Measurements from ENCODE around the gene CDK5RAP2. TPM values are rescaled to one million over a fixed set of nuclear protein-coding genes. Genes with fewer than 3 reads are reported as not detected.

The CDK5RAP2 gene
- total and polyA plus RNA-seq, 2 donors (not counting 1 experiment from before 2014, with no cell fraction given) = 17.7 to 48.6 TPM

DNA sequence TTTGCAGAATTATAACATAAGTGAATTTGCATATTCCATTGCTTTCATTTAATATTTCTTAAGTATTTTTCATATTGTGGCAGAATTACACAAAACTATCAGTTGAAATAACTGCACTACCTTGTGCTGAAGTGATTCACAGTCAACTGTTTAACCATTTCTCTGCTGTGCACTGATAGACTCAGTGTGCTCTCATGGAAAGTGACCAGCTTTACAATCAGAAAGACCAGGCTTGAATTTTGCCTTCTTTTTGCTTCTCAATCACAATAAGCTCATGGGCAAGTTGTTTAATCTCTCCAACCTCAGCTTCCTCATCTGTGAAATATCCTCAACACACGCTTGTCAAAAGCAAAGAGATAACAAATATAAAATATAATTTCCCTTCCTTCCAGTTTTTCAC lies 18.3 kb downstream of the CDK5RAP2 start:
- no peak overlapping the region for H3K9ac ChIP-seq (ENCODE audit: insufficient read depth, low read length)
- H3K27ac ChIP-seq (ENCODE audit: insufficient read depth, low read length) = no peak overlapping the region

DNA sequence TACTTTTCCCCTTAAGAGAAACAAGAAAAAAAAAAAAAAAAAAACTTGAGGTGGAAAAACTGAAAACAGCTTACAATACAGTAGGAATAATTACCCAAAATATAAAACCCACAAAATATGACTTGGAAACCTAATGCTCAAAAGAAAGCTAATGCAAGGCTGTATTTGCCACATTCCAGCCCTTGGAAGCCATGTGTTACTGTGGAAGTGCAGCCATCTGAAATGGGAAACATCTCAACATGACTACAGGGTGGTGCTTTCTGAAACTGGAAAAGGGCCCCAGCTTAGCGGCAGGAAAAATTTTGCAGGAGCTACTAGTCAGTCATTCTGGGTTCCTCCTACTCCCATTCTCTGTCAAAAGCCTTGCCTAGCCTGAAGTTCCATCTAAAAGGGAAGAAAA lies 20.4 kb downstream of the CDK5RAP2 start:
- no peaks in the 10 kb centered on the region for H3K27me3 ChIP-seq (ENCODE audit: control insufficient read depth, insufficient read depth, low read length)
- no peaks in the 10 kb centered on the region for H3K9me3 ChIP-seq (ENCODE audit: control insufficient read depth, insufficient read depth, low read depth, low read length)
- TF ChIP-seq CTCF (conservative IDR thresholded peaks at IDR 0.05 in 1 of 2, IDR thresholded peaks at IDR 0.05 in 1 of 2; ENCODE audit: low read depth in 1 of 2, low read length in 2 of 2) = no peak
- TF ChIP-seq EZH2 (IDR thresholded peaks at IDR 0.05; ENCODE audit: low read length, missing control alignments) = no peak
- H3K4me2 ChIP-seq (ENCODE audit: extremely low read depth, insufficient read depth, low read length) = no peak overlapping the region
- H4K20me1 ChIP-seq (ENCODE audit: control insufficient read depth, extremely low read depth, insufficient read depth, low read length) = no peaks in the 10 kb centered on the region
- H2AFZ ChIP-seq (ENCODE audit: low read length) = no peak overlapping the region
- no peak overlapping the region for H3K4me3 ChIP-seq (replicated peaks in 1 of 4; ENCODE audit: control extremely low read depth in 1 of 4, insufficient read depth in 1 of 4, low read depth in 3 of 4, low read length in 4 of 4)
- no peak for DNase-seq (ENCODE audit: low read depth in 2 of 2)
- peaks cover 14% of the 10 kb centered on the region for H3K79me2 ChIP-seq (ENCODE audit: control insufficient read depth, insufficient read depth, low read length)
- H3K4me1 ChIP-seq (ENCODE audit: control insufficient read depth, extremely low read depth, insufficient read depth, low read length) = no peaks in the 10 kb centered on the region
- no peak overlapping the region for H3K27ac ChIP-seq (ENCODE audit: insufficient read depth, low read length)
- H3K9ac ChIP-seq (ENCODE audit: insufficient read depth, low read length) = no peak overlapping the region
- H3K36me3 ChIP-seq (ENCODE audit: control insufficient read depth, insufficient read depth, low read length) = peaks cover 2% of the 10 kb centered on the region

More for the DNA sequence above, 18.3 kb downstream of the CDK5RAP2 start:
- peaks cover 2% of the 10 kb centered on the region for H3K36me3 ChIP-seq (ENCODE audit: control insufficient read depth, insufficient read depth, low read length)
- H2AFZ ChIP-seq (ENCODE audit: low read length) = no peak overlapping the region
- no peak for TF ChIP-seq EZH2 (IDR thresholded peaks at IDR 0.05; ENCODE audit: low read length, missing control alignments)
- no peak for TF ChIP-seq CTCF (conservative IDR thresholded peaks at IDR 0.05 in 1 of 2, IDR thresholded peaks at IDR 0.05 in 1 of 2; ENCODE audit: low read depth in 1 of 2, low read length in 2 of 2)
- no peaks in the 10 kb centered on the region for H3K4me1 ChIP-seq (ENCODE audit: control insufficient read depth, extremely low read depth, insufficient read depth, low read length)
- no peak for DNase-seq (ENCODE audit: low read depth in 2 of 2)
- H4K20me1 ChIP-seq (ENCODE audit: control insufficient read depth, extremely low read depth, insufficient read depth, low read length) = no peaks in the 10 kb centered on the region
- no peaks in the 10 kb centered on the region for H3K9me3 ChIP-seq (ENCODE audit: control insufficient read depth, insufficient read depth, low read depth, low read length)
- H3K4me3 ChIP-seq (replicated peaks in 1 of 4; ENCODE audit: control extremely low read depth in 1 of 4, insufficient read depth in 1 of 4, low read depth in 3 of 4, low read length in 4 of 4) = no peak overlapping the region
- no peak overlapping the region for H3K4me2 ChIP-seq (ENCODE audit: extremely low read depth, insufficient read depth, low read length)
- peaks cover 14% of the 10 kb centered on the region for H3K79me2 ChIP-seq (ENCODE audit: control insufficient read depth, insufficient read depth, low read length)
- H3K27me3 ChIP-seq (ENCODE audit: control insufficient read depth, insufficient read depth, low read length) = no peaks in the 10 kb centered on the region

GRCh38 chr9:120558454-120558853 lies 21.5 kb downstream of the CDK5RAP2 start:
- H3K9me3 ChIP-seq (ENCODE audit: control insufficient read depth, insufficient read depth, low read depth, low read length) = no peaks in the 10 kb centered on the region
- no peak for DNase-seq (ENCODE audit: low read depth in 2 of 2)
- no peak overlapping the region for H3K4me2 ChIP-seq (ENCODE audit: extremely low read depth, insufficient read depth, low read length)
- H3K4me1 ChIP-seq (ENCODE audit: control insufficient read depth, extremely low read depth, insufficient read depth, low read length) = no peaks in the 10 kb centered on the region
- no peaks in the 10 kb centered on the region for H4K20me1 ChIP-seq (ENCODE audit: control insufficient read depth, extremely low read depth, insufficient read depth, low read length)
- H3K36me3 ChIP-seq (ENCODE audit: control insufficient read depth, insufficient read depth, low read length) = peaks cover 2% of the 10 kb centered on the region
- no peaks in the 10 kb centered on the region for H3K27me3 ChIP-seq (ENCODE audit: control insufficient read depth, insufficient read depth, low read length)
- H3K4me3 ChIP-seq (replicated peaks in 1 of 4; ENCODE audit: control extremely low read depth in 1 of 4, insufficient read depth in 1 of 4, low read depth in 3 of 4, low read length in 4 of 4) = no peak overlapping the region
- no peak overlapping the region for H3K9ac ChIP-seq (ENCODE audit: insufficient read depth, low read length)
- TF ChIP-seq CTCF (conservative IDR thresholded peaks at IDR 0.05 in 1 of 2, IDR thresholded peaks at IDR 0.05 in 1 of 2; ENCODE audit: low read depth in 1 of 2, low read length in 2 of 2) (no peak), EZH2 (IDR thresholded peaks at IDR 0.05; ENCODE audit: low read length, missing control alignments) (no peak)
- H3K27ac ChIP-seq (ENCODE audit: insufficient read depth, low read length) = no peak overlapping the region
- no peak overlapping the region for H2AFZ ChIP-seq (ENCODE audit: low read length)
- H3K79me2 ChIP-seq (ENCODE audit: control insufficient read depth, insufficient read depth, low read length) = peaks cover 13% of the 10 kb centered on the region

All from fibroblast of lung (primary cell).